HG02763 (cell line): ENCODE measurements around the gene C2CD2.

Experiments used
- ATAC-seq: cut with Tn5 transposase; IDR thresholded peaks from one replicate; pipeline ENCODE4 v1.9.1; 2021; ENCODE audit warnings: mild to moderate bottlenecking, moderate library complexity; ENCODE audit not compliant: unreplicated experiment

The C2CD2 gene

DNA sequence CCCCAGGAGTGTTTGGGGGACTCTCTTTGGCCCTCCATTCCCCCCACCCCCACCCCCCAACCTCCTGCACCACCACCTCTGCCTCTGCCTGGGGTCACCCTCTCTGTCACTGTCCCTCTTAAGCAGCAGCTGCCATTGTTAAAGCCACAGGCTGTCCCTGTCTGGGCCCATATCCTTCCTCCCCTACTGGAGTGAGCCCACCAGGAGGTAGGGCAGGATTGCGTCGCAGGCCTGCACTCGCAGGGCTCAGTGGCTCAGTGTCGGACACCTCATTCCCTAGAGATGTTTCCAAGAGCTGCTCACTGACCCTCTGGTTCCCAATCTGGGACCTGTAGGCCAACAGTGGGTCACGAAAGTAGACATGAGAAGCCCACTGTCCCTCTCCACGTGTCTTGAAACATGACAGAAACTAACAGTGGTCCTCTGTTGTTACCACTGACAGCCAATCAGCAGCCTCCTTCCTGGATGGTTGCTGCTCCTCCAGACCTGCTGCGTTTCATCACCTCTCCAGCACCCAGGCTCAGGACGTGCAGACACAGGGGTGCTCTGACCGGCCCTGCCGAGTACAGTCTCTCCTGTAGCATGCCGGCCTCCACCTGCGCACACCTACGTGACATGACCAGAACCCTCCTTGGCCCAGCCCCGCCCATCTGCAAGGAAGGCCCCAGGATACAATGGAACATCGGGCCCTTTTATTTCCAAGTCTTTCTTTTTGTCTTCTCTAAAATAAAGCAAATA lies 82.4 kb downstream of the C2CD2 start:
- ATAC-seq, result no peak

DNA sequence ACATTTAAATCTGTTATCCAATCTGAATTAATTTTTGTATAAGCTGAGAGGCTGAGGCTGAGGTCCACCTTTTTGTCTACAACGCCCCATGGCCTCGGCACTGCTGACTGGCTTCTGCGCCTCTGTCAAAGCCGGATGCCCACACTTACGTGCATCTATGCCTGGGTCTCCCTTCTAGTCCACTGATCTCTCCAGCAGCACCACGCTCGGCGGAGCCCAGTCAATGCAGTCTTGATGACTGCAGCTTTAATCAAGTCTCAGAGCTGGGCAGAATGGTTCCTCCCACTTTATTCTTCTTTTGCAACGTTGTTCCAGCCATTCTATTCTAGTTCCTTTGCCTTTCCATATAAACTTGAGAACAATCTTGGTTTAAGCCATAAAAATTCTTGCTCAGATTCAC lies 84.0 kb downstream of the C2CD2 start:
- no peak for ATAC-seq

DNA sequence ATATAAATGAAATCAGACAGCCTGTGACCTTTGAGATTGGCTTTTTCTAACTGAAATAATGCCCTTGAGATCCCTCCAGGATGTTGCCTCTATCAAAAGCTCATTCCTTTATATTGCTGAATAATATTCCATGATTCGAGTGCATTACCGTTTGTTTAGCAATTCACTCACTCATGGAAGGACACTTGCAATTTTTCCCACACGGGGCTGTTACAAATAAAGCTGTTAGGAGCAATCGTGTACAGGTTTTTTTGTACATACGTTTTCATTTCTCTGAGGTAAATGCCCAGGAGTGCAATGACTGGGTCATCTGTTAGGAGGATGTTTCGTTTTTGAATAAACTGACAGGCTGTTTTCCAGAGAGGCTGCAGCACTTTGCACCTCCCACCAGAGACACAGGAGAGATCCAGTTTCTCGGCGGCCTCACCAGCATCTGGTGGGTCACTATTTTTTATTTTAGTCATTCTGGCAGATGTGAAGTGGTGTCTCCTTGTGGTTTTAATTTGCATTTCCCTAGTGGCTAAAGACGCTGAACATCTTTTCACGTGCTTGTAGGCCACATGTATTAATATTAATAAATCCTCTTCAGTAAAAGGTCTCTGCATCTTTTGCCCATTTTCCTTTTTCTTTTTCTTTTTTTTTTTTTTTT lies 85.6 kb downstream of the C2CD2 start:
- peak; percentile 44 for ATAC-seq

DNA sequence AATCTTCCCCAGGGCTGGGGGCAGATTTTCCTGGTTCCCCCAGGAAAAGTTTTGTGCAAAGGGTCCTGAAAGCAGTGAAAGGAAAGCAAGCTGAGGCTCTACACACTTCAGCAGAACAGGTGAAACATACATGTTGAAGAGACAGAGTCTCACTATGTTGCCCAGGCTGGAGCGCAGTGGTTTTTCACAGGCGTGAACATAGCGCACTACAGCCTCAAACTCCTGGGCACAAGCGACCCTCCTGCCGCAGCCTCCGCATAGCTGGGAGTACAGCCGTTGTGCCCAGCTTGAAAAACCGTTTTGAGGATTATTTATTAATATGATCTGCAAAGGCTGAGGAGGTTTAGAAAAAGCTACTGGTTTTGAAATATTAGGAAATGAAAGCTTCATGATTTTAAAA lies 86.5 kb downstream of the C2CD2 start:
- no peak for ATAC-seq

DNA sequence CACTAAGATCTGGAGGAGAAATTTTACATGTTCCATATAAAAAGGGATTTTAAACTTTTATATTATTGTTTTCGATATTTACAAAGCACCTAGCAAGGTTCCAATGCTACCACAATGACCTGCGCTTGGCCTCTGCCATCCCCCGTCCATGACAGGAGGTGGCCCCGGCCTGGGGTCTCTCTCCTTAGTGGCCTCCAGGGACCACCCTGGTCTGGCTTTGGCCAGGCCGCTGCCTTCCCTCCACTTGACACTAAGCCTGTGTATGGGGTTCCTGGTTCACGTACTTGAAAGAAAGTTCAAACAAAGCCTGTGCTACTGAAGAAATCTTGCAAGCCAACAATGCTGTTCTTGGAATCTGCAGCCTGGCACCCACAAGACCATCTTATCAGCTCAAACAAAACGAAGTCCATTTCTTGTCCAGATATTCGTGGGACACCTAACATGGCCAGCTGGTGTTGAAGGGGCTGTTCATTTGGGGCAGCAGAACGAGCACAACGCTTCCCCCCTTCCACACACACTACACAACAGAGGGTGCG lies 87.5 kb downstream of the C2CD2 start:
- ATAC-seq, result no peak

DNA sequence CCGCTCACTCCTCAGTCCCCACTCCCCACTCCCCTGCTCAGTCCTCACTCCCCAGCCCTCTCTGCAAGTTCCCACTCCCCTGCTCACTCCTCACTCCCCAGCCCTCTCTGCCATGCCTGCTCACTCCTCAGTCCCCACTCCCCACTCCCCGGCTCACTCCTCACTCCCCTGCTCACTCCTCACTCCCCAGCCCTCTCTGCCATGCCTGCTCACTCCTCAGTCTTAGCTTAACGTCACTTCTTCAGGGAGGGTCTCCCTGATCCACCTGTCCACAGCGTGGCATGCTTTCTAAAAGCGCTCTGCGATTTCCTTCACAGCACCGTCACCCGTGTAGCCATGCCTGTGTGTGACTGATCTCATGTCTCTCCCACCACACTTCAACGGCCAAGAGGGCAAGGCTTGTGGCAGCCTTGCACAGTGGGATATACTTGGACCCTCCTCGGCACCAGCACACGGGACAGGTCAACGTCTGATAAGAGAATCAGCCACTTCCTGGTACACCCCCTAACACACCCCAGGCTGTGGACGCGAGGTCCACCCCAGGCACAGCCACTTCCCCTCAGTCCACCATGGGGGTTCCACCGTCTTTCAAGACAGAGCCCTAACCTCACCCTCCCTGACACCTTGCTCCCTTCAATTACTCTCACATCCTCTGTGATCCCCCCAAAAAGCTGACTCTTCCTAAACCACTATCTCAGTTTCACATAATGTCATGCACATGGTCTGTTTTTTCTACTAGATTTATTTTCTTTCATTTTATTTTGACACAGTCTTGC lies 88.6 kb downstream of the C2CD2 start:
- ATAC-seq, result peak; percentile 44

DNA sequence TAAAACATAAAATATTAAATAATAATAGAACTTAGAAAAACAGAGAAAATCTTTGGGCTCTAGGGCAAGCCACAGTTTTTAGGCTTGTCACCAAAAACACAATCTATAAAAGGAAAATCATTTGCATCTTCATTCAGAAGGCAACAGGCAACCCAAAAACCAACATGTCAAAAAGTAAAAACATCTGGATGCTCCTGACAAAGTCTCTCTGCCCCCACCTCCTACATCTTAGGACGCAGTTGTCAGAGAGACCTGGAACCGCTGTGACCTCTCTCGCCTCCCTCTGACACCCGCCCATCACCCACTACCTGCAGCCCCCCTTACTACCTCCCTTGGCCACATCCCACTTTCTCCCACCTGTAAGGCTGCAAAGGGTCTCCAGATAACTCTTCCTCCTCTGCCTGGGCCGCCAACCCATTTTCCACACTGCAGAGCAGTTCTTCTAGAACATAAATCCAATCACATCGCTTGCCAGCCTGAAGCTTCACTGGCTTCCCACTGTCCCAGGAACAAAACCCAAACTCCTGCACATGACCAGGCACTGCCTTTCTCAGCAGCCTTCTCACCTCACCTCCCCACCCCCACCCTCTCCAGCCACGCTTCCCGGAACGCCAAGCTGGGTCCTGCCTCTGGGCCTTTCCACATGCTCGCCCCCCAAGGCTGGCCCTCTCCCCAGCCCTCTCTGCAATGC lies 89.4 kb downstream of the C2CD2 start:
- no peak for ATAC-seq

DNA sequence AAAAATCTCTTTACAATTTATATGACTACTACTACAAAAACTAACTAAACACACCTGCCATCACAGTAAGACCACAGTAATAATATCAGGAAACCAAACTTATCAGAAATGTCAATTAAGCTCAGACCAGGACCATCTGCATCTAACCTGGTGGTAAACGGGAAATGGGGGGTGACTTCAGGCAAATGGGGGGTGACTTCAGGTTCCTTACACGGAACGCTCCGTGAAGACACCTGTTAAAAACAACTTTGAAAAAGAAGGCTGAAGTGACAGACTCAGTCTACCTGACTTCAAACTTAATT lies 90.4 kb downstream of the C2CD2 start:
- no peak for ATAC-seq

DNA sequence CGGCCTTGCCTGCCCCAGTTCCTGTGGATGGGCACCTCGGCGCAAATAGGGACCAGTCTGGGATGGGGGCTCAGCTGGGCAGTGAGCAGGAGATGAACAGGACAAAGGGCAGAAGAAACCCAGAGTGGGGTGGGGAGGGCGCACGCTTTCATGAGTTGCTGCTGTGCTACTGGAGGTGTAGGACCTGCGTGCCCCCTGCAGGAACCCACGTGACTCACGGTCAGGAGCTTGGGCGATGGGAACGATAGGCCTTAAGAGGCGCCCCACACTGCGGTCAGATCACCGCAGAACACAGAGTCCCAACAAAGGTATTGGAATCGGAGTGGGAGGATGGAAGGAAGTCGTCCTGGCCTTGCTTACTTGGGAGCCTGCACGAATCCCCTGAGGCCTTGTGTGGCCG lies 91.8 kb downstream of the C2CD2 start:
- no peak for ATAC-seq

DNA sequence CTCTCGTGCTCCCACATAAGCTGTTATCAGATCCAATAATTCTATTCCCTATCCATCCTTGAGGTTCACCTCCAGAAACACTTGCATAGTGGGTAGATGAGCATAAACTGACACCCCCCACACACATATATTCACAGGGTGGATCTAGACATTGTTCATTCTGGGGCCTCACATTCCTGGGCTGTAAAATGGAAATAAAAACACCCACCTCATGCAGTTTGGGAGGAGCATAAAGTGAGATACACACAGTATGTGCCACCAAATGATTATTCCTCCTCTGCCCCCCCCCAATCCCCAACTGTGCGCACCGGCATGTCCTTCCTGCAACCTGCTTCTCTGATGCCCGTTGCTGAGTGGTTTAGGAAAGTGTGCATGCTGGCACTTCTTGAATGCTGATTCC lies 92.6 kb downstream of the C2CD2 start:
- no peak for ATAC-seq

DNA sequence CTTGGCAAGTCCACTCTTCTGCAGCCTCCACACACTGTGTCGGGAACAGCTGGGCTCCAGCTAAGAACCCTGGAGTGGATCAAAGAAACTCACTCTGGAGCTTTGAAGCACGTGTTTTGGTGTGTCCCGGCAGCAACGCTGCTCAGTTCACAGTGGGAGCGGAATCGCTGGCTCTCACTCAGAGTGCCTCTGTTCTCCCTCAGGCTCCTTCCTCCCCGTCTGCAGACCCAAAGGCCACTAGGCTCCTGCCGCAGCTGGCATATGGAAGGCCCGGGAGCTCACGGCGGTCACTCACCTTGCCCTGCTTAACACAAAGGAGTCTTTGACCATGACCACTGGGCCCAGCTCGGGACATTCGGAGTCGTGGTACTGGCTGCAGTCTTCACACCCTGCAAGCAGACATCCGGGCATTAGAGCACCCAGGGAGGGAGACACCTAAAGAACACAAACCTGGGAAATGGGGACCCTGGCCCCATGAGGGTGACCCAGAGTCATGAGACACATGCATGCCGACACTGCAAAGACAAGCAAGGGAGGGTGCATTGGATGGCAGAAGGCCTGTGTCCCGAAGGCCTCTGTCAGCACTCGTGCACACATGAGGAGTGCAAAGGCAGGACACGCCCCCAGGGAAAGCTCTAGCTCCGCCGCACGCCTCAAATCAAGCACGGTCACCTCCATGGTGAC lies 94.4 kb downstream of the C2CD2 start:
- no peak for ATAC-seq

DNA sequence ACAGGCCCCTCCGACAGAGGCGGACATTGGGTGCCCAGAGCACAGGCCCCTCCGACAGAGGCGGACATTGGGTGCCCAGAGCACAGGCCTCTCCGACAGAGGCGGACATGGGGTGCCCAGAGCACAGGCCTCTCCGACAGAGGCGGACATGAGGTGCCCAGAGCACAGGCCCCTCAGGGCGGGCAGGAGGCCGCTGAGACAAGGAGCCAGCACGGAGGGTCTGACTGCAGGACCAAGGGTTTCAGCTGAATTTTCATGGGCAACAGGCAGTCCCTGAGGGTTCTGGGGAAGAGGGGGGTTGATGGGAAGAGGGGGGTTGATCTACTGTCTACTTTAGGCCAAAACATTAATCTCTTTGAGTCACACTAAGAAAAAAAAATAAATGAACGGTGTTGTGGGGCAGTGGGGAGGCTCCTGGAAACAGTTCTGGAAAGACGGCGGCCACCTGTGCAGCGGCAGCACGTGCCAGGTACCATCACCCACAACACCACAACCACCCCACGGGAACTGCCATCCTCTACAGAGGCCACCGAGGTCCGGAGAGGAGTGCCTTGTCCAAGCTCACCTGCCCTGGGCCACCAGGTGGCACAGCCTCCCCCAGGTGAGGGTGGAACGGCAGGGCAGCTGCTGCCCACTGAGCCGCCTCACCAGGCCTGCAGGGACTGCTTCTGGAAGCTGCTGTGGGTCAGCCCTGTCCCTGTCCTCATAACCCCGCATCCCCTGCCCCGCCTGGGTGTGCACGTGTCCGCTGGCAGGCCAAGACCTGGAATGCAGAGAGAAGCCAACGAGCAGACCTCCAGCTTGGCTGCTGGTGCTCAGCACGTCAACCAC lies 95.1 kb downstream of the C2CD2 start:
- ATAC-seq, result no peak

DNA sequence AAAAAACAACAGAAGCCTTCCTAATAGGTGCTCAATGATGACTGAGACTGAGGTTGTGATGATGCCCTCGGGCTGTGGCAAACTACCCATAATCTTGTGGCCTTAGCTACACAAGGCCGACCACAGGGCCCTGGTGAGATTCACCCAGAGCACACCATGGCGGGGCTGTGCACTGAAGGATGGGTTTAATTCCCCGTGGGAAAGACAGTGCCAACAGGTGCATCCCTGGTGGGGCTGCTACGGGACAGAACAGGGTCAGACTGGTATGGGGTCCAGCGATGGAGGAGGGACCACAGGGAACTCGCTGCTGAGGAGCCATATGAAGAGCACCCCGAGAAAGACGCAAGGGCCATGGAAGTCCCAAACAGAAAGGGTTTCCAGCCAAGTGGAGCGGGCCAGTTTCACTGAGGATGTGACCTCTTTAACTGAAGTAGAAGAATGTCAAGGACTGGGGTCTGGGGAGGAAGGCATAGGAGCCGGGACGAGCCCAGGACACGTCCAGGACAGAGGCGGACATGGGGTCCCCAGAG lies 96.0 kb downstream of the C2CD2 start:
- no peak for ATAC-seq

DNA sequence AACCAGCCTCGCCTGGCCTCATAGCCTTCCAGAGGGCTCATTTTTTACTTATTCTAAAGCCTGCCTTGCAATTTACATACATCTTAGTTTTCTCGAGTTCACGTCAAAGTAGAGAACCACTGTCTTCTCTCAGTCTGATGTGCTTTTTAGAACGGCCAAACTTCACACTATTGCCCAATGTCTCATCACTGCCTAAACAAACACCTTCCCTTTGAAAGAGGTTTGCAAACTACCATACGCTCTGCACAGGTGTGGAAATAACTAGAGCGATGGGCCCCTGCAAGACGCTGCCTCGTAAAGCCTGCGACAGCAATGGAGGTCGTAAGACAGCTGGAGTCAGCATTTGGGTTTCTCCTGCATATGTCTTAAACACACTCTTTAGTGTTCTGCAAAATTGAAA lies 97.2 kb downstream of the C2CD2 start:
- ATAC-seq, result no peak

DNA sequence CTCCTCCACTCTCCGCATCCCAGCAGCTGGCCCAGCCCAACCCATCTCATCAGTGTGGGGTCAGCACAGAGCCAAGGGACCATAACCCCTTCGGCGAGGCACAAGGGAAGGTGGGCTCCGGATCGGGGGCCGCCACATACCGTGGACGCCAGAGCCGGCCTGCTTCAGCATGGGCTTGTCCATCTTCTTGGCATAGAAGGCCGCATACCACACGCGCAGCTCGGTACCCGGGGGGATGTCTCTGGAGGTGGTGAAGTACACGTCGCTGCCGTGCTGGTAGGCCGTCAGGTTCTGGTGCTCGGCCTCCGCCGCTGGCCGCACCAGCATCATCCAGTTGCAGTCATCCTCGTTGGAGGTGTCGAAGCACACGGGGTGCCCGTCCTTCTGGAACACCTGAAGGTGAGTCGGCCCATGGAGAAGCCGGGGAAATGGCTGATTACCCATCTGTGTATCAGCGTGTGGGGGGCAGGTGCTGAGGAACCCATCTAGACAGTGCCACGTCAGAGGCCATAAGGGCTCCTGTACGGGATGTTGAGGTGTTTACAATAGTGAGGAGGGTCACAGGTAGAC lies 99.3 kb downstream of the C2CD2 start:
- ATAC-seq, result no peak

DNA sequence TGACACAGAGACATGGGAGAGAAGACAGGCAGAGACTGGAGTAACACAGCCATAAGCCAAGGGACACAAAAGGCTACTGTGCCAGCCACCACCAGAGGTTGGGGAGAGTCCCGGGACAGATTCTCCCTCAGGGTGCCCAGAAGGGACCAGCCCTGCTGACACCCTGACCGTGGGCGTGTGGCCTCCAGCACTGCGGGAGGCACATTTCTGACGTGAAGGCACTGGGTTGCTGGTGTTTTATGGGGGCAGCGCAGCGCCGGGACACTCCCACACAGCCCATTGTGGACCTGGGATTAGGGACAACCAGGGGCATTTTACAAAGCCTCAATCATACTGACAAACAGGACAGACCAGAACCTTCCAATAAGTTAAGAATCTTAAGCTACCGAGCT lies 100.9 kb downstream of the C2CD2 start:
- ATAC-seq, result no peak

DNA sequence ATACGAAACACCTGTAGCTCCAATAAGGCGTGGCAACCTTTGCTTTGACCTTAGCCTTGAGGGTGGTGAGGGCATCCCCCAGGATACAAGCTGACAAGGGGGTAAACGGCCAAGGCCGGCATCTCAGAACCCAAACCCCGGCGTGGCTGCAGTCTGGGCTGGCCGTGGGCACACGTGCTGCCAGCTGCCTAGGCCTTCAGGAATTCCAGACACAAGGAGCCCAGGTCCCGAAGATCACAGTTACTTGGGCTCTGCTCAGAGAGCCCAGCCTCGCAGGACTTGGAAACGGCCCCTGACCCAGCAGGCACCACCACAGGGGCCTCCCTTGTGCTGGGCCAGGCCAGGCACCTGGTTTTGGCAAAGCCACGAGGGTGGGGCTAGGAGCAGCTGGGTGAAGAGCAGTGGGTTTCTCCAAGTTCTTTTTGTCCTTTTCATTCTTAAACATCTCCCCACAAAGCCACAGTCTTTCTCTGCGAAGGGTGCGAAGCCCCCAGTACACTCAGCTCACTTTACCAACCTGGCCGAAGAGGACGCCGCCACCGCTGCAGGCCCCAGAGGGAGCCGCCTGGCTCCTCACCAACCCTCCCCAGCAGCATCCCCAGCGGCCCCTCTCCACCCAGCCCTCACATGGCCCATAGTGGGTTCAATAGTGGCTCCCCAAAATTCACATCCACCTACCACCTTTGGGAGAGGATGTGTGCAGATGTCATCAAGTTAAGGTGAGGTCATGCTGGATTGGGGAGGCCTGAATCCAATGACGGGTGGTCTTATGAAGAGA lies 101.5 kb downstream of the C2CD2 start:
- ATAC-seq, result no peak

DNA sequence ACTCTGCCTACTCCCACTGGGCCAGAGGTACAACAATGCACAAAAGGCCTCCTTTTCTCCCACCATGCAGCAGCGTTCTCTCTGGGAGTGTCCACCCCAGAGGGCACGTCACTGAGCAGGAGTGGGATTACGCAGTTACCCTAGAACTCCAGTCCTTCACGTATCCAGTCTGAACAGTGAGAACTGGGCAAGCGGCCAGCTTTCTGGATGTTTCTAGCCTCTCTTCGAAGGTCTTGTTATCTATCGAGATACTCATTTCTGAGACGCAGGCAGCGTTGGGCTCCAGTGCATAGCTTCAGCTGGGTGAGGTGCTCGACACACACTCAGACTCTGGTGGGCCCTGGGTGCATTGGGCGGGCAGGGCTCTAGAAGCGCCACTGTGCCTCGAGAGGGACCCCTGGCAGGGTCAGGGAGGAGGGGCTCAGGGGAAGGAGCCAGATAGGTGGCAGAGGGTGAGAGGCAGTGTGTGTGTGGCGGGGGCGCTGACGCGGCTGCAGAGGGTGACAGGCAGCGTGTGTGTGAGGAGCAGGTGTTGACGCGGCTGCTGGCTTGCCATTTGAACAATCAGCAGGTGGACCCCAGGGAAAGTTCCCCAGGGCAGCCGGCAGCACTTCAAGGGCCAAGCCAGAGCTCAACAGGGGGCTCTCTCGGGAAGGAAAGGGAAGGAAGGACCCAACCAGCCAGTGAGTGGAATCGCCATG lies 102.6 kb downstream of the C2CD2 start:
- no peak for ATAC-seq
